Activated gamma-delta T cell (primary cell): ENCODE results near the gene PLRG1.

Experiments used
- DNase-seq: peaks from one replicate; lab custom pipeline; 2025; lab: John Stamatoyannopoulos, UW

PLRG1 gene

GRCh38 chr4:154573190-154573870 lies 23.1 kb upstream of the PLRG1 start:
- no peak for DNase-seq

- DNase-seq, result no peak
Observed at GRCh38 chr4:154569584-154569983, 19.4 kb upstream of the PLRG1 start.

- DNase-seq, result no peak
Observed at GRCh38 chr4:154569028-154569427, 18.8 kb upstream of the PLRG1 start.

DNA sequence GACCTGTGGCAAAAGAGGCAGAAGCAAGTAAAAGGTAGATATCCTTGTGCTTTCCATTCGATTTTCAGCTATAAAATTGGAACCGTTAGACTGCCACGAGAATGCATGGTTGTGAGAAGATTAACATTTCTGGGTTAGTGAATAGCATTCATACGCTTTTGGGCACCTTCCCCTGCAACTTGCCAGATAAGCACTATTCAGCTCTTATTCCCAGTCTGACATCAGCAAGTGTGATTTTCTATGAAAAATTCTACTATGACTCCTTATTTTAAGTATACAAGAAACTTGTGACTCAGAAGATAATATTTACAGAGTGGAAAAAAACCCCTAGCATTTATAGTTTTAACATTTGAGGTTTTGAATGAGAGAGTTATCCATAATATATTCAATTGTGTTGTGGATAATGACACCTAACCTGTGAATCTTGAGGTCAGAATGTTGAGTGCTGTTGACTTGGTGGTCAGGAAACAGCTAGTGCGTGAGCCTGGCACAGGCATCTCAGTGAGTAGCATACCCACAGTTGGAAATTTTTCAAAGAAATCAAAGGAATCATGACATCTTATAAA lies 16.5 kb upstream of the PLRG1 start:
- no peak for DNase-seq

GRCh38 chr4:154565704-154566103 lies 15.5 kb upstream of the PLRG1 start:
- no peak for DNase-seq

DNA sequence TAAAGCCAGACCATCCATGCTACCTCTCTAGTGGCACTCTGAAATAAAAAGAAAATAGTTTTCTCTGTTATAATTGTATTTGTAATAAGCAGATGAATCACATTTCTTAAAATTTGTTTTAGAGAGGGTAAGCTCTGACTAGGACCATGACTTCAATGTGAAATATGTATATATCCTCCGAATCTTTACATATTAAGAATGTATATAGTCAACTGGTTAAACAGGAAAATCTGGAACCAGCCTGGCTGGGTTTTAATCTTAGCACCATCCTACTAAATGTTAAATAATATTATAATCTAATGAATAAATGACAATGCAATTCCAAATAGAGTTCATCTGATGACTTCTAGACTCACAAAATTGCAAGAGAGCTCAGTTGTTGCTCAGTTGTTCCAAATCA lies 14.1 kb upstream of the PLRG1 start:
- DNase-seq, result no peak

GRCh38 chr4:154562697-154563254 lies 12.6 kb upstream of the PLRG1 start, which contains the start of gene FGB:
FGB (plus strand) TSS chr4:154563011; CDS start chr4:154563019, 8 bp downstream.
- no peak for DNase-seq

DNA sequence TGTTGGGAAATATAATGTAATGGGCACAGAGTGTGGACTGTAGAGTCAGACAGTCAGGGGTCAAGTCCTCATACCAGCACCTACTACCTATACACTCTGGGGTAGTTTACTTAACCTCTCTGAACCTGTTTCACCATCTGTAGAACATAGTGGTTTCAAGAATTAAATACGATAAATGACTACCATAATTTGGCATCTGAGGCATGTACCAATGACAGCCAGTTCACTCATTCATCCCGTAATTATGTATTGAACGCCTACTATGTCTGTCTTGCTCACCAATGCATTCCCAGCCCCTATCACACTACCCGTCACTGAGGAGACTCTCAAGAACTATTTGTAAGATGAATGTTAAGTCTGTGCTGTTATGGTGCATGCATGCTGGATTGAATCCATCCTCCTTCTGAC lies 10.6 kb upstream of the PLRG1 start:
- DNase-seq, result no peak

GRCh38 chr4:154560419-154560801 lies 10.2 kb upstream of the PLRG1 start:
- no peak for DNase-seq

GRCh38 chr4:154559494-154560418 lies 9.6 kb upstream of the PLRG1 start:
- DNase-seq, result no peak

- no peak for DNase-seq
Observed at GRCh38 chr4:154559141-154559493, 8.9 kb upstream of the PLRG1 start.

DNA sequence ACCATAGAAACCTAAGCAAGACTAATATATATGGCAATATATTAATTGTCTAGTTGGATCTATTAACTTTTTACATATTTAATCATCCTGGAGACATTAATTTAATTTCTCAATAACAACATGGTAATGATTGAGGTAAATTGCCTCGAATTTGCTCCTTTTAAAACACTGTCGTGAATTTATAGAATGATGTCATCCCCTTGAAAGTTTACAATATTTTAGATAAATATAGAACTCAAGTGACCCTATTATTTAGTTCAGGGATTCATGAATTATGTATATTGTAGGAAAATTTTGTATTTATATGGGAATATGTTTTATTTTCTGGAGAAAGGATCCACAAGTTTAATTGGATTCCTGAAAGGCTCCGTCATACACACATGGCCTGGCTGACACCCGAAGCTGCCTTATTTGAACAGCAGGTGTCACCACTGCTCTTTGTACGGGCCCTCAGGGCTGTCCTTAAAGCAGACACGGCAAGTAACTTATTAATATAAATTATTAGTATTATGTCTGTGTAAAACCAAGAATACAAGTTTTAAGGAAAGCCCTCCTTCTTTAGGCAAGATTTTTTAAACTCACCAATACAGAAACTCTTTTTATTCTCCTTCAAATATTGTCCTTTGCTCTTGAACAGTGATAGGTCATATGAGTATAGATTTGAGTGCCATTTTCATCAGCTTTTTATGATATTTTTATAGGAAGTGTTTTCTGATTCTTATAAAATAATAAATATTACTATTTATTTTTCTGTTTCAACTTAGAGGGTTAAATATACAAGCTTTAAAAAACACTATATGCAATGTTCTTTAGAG lies 1.9 kb upstream of the PLRG1 start:
- no peak for DNase-seq

DNA sequence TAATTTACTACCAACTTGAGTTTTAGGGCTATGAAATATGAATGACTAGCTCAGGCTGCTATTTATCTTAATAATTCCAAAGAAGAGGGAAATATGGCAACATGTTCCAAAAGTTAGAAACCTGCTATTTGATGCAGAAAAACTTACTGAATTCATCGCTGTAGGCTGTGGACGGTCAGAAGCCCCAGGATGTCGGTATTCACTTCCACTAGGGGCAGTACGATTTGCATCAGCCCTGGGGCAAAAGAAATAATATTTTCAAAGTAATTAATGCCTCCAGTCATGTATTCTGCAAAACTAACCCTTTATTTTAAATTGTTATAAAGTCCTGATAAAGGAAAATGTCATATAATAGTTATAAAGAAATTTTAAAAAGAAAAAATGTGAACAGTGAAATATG lies 4.5 kb downstream of the PLRG1 start:
- DNase-seq, result no peak

DNA sequence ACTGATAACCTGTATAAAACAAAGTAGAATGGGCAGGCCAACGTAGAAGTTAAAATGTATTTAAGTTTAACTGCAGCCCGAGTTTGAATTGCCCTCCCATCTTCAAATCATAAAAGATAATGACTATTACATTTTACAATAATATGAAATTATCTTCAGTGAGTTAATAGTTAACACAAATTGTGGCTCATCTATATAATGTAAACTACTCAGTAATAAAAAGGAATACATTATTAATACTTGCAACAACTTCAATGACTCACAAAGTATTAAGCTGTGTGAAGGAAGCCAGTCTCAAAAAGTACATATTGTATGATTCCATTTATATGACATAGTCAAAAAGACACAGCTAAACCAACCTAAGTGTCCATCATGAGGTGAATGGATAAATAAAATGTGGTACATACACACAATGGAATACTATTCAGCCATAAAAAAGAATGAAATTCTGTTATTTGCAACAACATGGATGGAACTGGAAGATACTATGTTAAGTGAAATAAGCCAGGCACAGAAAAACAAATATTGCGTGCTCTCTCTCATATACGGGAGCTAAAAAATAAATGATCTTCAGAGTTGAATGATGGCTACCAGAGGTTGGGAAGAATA lies 7.8 kb downstream of the PLRG1 start:
- DNase-seq, result no peak

- DNase-seq, result no peak
Observed at GRCh38 chr4:154534296-154534695, 15.9 kb downstream of the PLRG1 start.

GRCh38 chr4:154529728-154530519 lies 20.3 kb downstream of the PLRG1 start:
- DNase-seq, result no peak

DNA sequence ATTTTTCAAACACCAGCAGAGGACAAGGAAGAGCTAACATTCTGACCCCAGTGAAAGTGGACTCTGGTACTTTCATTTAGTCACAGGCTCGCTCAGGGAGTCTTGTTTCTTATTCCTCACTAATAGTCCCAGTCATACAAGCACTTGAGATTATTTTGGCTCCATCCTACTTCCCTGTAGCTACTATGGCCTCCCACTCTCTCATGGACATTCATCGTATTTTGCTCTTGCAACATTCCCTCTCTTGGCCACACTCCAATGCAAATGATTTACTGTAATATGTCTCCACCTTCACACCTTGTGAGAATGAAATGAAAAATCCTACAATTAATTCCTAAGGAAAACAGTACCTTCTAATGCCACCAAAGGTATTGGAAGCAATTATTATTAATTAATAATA lies 21.3 kb downstream of the PLRG1 start:
- no peak for DNase-seq

DNA sequence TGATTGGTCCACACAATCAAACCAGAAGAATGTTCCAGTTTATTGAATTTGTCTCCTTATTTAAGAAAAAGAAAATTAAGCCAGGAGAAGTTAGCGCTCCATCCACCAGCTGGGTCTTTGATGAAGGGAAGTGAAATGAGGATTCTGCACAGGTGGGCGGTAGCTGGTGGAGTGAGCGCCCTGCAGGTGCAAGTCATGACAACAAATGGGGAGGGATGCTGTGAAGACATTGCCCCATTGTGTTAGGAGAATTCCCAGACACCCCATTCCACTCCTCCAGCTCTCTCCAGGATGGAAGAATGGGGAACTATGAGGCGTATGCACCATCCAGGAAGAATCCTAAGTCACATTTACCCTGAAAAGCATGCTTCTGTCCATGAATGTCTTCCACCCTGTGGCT lies 22.9 kb downstream of the PLRG1 start:
- DNase-seq, result no peak

GRCh38 chr4:154526151-154526550 lies 24.0 kb downstream of the PLRG1 start:
- DNase-seq, result no peak

GRCh38 chr4:154521607-154522006 lies 28.6 kb downstream of the PLRG1 start:
- no peak for DNase-seq

DNA sequence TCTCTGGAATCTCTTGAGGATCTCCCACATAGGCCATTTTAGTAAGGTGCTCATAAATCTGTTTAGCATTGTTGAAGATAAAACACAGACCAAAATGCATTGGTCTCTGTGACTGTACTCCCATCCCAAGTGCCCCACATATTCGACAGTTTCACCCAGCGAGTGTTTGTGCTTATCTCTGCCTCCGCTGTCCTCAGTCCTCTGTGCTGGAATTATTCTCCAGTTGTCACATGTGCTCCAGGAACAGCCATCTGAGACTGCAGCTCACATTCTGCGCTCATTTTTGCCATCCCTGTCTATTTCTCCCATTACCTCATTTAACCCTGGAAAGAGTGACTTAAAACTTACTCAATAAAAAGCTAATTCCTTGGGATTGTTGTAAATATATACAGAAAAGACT lies 31.0 kb downstream of the PLRG1 start:
- DNase-seq, result no peak
